ENCODE data around the gene SMO.
"Not testable (repeated sequence)": the region's sequence is repeated elsewhere in the genome, so short reads cannot be mapped to it uniquely, and the experiment has no call there.

Gene SMO

DNA sequence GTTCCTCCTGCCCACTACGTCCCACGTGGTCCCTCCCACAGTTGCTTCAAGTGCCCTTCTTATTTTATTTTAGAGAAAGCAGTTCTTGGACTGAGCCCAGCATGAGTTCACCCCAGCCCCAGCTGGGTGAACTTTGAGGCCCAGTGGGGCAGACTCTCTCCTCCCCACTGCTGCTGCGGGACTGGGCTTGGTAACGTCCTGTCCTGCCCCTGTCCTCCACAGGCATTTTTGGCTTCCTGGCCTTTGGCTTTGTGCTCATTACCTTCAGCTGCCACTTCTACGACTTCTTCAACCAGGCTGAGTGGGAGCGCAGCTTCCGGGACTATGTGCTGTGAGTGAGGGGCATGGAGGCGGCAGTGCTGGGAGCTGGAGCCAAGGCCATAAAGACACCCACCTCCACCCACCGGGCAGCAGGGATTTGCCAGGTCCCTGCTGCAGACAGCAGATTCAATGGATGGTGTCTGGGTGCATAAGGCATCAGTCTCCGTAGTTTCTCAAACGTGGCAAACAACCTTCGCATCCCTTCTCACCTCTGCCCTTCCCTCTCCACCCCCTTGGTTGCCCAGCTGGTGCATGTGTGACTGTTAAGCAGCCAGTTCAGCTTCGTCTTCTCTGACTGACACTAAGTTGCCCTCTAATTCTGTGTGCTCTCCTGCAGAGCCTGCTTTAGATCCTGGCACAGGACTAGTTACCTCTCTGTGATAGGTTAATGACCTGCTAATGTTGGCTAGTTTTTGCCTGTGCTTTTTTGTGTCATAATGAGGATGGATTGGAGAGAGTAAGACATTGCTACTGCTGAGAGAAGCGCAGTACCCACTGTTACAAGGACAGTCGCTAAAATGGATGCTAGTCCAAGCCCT is 20.9 kb downstream of the SMO start:
- no peak for DNase-seq (ENCODE audit: low read depth)

DNA sequence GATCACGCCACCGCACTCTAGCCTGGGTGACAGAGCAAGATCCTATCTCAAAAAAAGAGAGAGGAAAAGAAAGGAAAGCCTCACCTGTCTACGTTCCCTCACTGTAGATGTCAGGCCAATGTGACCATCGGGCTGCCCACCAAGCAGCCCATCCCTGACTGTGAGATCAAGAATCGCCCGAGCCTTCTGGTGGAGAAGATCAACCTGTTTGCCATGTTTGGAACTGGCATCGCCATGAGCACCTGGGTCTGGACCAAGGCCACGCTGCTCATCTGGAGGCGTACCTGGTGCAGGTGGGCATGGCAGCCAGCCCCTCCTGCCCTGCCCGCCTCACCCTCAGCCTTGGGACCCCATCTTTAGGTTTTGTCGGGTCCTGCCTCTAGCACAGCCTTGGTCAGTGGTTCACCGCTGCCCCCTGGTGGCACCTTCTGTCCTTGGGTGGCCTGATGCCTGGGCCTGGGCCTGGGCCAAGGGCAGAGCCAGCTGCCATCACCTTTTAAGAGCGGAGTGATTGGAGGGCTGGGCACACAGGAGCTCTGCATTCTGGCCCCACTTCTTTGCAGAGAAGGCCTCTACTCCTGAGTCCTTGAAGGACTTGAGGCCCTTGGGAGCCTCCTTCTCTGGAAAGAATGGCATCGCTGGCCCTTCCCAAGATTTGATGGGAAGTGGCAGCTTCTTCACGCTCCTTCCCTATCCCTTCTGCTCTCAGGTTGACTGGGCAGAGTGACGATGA is 22.0 kb downstream of the SMO start:
- DNase-seq (ENCODE audit: low read depth): peak; percentile 31

DNA sequence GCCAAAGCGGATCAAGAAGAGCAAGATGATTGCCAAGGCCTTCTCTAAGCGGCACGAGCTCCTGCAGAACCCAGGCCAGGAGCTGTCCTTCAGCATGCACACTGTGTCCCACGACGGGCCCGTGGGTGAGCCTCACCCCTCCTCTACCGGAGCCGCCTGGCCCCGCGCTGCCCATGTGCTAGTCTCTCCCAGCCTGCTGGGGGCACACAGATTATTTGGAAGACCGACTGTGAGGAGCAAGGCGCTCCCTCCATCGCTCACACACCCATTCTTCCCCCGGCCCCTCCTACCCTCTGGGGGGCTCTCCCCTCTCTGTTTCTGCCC is 22.5 kb downstream of the SMO start:
- no peak for DNase-seq (ENCODE audit: low read depth)

DNA sequence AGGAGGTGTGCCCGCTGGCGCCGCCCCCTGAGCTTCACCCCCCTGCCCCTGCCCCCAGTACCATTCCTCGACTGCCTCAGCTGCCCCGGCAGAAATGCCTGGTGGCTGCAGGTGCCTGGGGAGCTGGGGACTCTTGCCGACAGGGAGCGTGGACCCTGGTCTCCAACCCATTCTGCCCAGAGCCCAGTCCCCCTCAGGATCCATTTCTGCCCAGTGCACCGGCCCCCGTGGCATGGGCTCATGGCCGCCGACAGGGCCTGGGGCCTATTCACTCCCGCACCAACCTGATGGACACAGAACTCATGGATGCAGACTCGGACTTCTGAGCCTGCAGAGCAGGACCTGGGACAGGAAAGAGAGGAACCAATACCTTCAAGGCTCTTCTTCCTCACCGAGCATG is 23.7 kb downstream of the SMO start:
- DNase-seq (ENCODE audit: low read depth): no peak

DNA sequence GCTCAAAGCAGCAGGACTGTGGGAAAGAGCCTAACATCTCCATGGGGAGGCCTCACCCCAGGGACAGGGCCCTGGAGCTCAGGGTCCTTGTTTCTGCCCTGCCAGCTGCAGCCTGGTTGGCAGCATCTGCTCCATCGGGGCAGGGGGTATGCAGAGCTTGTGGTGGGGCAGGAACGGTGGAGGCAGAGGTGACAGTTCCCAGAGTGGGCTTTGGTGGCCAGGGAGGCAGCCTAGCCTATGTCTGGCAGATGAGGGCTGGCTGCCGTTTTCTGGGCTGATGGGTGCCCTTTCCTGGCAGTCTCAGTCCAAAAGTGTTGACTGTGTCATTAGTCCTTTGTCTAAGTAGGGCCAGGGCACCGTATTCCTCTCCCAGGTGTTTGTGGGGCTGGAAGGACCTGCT is 24.2 kb downstream of the SMO start:
- no peak for DNase-seq (ENCODE audit: low read depth)

DNA sequence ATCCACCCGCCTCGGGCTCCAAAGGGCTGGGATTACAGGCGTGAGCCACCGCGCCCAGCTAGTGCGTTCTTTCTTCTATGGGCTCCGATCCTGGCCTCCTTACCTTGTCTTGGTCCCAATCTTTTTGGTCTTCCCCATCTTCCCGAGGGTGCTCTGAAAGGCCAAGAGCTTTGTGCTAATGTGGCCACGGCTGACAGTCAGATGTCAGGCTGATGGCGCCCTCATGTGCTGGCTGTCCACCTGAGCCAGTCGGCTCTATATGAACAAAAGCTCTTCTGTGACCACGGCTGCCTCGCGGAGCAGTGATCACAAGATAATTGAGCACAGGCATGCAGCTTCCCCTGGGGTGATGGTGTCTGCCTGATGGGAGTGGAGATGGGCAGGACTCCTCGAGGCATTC is 25.4 kb downstream of the SMO start:
- DNase-seq (ENCODE audit: low read depth): no peak

DNA sequence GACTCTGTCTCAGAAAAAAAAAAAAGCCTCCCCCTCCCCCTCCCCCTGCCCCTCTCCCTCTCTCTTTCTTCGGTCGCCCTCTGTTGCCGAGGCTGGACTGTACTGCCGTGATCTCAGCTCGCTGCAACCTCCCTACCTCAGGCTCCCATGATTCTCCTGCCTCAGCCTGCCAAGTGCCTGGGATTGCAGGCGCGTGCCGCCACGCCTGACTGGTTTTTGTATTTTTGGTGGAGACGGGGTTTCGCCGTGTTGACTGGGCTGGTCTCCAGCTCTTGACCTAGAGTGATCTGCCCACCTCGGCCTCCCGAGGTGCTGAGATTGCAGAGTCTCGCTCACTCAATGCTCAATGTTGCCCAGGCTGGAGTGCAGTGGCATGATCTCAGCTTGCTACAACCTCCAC is 27.3 kb downstream of the SMO start:
- not testable (repeated sequence) for DNase-seq (ENCODE audit: low read depth)

DNA sequence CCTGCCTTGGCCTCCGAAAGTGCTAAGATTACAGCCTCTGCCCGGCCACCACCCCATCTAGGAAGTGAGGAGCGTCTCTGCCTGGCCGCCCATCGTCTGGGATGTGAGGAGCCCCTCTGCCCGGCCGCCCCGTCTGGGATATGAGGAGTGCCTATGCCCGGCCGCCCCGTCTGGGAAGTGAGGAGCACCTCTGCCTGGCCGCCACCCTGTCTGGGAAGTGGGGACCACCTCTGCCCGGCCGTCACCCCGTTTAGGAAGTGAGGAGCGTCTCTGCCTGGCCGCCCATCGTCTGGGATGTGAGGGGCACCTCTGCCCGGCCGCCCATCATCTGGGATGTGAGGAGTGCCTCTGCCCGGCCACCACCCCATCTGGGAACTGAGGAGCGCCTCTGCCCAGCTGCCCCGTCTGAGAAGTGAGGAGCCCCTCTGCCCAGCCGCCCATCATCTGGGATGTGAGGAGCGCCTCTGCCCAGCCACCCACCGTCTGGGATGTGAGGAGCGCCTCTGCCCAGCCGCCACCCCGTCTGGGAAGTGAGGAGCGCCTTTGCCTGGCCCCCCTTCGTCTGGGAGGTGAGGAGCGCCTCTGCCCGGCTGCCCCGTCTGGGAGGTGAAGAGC is 27.8 kb downstream of the SMO start:
- not testable (repeated sequence) for DNase-seq (ENCODE audit: low read depth)

DNA sequence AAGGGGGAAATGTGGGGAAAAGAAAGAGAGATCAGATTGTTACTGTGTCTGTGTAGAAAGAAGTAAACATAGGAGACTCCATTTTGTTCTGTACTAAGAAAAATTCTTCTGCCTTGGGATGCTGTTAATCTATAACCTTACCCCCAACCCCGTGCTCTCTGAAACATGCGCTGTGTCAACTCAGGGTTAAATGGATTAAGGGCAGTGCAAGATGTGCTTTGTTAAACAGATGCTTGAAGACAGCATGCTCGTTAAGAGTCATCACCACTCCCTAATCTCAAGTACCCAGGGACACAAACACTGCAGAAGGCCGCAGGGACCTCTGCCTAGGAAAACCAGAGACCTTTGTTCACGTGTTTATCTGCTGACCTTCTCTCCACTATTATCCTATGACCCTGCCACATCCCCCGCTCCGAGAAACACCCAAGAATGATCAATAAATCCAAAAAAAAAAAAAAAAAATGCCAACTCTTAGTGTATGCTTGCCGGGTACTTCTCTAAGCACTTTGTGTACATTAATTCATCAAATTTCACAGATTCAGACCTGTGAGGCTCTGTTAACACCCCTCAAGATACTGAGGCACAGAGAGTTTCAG is 28.5 kb downstream of the SMO start:
- not testable (repeated sequence) for DNase-seq (ENCODE audit: low read depth)

DNA sequence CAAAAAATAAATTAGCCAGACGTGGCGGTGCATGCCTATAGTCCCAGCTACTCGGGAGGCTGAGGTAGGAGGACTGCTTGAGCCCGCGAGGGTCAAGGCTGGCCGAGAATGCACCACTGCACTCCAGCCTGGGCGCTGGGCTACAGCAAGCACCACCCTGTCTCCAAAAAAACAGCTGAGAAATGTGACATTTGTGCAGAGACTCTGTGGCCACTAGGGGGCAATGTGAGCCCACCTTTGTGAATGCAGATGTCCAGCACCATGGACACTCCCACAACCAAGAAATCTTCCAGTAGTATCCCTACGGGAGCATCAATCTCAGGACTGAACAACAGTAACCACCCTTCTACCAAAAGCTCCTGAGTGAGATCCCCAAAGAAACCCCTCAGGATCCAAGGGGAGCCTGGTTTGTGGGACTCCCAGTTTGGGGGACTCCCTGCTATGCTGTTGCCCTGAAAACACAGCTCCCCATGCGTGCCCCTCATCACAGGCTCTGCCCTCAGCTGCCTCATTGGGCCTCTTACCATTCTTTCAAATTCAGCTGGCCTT is 30.2 kb downstream of the SMO start:
- peak; percentile 69 for DNase-seq (ENCODE audit: low read depth)

DNA sequence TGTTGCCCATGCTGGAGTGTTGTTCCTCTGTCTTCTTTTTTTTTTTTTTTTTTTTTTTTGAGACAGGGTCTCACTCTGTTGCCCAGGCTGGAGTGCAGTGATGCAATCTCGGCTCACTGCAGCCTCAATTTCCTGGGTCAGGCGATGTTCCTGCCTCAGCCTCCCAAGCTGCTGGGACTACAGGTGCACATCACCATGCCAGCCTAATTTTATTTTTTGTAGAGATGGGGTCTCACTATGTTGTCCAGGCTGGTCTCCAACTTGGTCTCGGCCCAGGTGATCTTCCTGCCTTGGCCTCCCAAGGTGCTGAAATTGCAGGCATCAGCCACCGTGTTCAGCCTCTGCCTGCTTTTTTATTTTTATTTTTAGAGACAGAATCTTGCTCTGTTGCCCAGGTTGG is 30.7 kb downstream of the SMO start:
- not testable (repeated sequence) for DNase-seq (ENCODE audit: low read depth)

DNA sequence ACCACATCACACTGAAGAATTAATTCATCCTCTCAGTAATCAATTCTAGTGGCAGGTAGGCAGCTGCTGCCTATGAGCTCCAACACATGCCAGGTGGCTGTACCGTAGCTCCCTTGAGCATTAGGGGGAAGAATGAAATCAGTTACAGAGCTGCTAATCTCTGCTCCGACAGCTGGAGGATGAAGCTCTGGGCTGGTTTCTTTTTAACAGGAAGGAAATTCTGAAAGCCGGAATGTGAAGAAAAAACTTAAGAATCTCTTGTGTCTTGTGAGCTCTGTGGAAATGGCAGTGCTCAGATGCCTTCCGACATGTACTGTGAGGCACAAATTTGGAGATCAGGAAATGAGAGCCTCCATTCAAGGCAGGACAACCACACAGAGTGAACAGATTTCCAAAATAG is 33.6 kb downstream of the SMO start:
- no peak for DNase-seq (ENCODE audit: low read depth)

DNA sequence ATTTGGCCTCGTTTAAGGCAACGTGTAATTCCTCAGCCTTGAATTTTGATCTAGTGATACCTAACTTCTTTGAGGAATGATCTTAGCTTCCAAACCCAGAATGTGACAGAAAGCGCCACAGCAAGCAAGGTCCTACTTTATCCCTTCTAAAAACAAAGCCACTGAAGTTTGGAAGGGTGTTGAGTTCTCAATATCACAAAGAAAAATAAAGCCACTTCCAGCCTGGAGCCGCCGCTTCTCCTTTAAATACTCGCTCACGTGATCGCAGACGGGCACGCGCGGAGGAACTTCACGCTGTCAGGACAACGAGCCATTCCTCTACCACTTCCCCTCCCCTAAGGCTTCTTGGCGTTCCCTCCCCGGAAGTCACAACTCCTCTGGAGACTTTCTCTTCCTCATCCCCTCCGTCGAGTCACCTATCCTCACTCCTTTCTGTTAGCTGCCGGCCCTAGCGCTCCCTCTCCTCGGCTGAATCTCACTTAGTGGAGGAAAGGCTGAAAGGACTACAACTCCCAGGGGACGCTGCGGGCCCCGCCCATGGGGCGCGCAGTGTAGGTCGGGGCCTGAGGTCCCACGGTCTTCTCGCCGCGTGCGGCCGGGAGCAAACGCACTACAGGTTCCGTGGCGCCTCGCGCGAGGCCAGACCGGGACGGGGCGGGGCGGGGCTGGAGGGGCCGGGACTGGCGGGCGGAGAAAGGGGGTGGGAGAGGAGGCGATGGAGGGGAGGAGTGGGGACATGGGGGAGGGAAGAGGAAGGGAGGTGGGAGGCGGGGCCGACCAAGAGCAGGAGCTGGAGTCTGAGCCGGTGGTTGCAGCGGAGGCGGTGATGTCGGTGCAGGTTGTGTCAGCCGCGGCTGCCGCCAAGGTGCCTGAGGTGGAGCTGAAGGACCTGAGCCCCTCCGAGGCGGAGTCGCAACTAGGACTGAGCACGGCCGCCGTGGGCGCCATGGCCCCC is 36.1 kb downstream of the SMO start, which contains the start of gene AHCYL2:
TSS of gene AHCYL2 (plus strand) at position 780 of the 955 bp plus-strand sequence.
- peak; percentile 98 for DNase-seq (ENCODE audit: low read depth)

DNA sequence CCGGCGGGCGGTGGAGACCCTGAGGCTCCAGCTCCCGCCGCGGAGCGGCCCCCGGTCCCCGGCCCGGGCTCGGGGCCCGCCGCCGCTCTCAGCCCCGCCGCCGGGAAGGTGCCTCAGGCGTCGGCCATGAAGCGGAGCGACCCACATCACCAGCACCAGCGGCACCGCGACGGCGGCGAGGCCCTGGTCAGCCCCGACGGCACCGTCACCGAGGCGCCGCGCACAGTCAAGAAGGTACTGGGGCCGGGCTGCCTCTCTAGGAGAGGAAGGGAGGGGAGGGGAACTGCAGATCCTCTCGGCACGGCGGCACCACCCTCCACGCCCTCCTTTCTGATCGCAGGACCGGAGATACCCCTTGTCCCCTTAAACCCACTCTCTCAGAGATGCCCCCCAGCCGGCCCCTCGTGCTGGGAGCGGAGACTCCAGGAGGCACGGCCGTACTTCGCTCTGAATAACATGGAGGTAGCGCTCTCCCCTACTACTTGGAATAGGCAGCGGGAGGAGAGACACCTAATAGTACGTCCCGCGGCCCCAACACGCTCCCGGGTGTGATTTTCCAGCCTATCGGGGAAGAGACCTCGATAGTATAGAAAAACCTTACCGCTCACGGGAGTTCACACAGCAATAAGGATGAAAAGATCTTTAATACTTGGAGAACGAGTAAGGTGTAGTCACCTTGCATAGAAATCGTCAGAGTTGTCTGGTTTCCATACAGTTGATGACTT is 36.9 kb downstream of the SMO start:
- peak; percentile 43 for DNase-seq (ENCODE audit: low read depth)

DNA sequence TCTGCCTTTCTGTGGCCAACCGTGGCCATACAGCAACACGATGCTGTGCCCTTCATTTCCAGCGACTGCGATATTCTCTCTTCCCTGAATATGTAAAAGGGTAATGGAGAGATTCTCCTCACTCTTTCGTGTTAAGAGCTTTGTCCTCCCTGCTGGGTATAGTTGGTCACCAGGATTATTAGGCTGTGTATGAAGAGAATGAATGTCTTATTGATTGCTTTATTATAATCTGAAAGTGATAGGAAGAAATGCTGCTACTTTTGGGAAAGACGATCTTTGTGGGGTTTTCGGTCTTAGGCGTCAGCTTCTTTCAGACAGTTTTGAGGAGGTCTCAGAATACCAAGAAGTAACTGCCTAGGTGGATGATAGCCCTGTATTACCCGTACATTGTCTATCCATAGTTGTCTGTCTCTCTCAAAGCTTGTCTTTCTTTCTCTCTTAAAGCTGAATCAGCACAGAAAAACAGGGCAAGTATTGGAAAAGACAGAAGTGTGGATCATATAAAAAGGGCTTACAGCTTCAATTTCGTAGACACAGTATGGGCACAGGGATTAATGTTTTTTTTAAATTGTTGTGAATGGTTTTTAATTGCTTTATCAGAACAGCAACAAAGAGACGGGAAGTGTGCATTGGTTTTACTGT is 37.6 kb downstream of the SMO start:
- DNase-seq (ENCODE audit: low read depth): no peak

DNA sequence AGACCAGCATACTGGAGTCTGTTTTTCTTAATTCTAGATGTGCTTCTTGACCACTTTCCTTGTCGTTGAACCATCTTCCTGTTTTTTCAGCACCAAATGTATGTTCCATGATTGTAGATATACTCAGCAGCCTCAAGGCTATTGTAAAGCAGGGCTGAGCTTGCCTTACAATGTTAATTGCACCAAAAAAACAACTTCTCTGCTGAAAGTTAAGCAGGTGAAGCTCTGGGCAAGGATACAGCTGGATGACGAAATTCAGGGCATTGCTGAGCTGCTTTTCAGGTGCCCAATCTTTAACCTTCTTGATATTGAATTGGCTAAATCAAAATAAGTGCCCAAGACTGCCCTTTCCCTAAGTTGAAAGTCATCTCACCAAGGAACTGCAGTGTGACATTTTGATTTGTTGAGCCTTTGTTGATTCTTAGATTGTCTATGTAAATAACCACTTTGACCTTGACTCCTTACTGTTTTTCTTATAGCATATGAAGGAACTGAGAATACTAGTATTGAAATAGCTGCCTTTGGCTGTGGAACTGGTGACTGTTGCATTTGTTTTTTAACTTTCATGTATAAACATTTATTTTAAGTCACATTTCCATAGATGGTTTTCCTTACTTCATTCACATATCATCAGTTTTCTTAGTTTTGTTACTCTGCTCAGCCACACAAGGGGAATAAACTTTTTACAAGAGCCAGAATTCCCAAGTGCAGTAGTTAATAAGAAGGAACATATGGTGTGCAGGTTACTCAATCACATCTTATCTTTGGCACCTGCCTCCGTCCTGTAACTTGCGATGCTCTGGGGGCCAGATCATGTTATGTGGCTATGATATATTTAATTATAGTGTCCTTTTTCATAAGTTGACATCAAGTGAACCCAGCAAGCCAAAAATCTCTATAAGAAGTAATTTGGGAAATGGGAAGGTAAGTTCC is 39.5 kb downstream of the SMO start:
- no peak for DNase-seq (ENCODE audit: low read depth)

DNA sequence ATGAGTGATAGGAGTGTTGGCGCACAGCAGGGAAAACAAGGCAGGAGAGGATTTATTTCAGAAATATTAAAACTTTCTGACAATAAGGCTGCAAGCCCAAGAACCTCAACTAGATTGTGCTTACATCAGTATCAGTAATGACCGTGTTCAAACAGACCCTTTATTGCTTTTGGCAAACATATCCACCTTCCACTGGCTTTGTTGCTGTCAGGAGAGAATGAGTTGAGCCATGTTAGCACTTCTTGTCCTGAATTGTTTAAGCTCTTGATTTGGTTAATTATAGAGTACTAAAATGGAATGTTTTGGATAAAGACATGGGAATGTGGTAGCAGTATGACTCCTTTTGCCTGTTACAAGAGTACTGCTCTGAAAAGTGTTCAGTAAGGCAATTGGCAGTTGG is 40.2 kb downstream of the SMO start:
- no peak for DNase-seq (ENCODE audit: low read depth)

DNA sequence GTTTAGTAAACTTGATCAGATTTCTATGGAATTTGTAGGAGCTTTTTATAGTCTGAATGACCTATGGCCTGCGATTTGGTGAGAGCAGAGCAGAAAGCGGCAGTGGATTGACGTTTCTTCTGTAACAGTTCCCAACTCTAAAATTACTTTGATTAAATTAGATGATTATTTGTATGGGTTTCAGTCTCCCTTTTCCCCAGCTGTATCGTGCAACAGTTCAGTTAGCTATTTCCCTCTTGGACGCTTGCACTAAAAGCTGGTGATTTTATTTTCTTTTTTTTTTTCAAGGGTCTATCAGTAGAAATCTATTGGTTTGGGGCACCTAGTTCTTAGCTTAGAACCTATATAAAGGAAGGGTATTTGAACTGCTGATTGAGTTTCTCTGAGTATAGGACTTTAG is 43.2 kb downstream of the SMO start:
- no peak for DNase-seq (ENCODE audit: low read depth)

DNA sequence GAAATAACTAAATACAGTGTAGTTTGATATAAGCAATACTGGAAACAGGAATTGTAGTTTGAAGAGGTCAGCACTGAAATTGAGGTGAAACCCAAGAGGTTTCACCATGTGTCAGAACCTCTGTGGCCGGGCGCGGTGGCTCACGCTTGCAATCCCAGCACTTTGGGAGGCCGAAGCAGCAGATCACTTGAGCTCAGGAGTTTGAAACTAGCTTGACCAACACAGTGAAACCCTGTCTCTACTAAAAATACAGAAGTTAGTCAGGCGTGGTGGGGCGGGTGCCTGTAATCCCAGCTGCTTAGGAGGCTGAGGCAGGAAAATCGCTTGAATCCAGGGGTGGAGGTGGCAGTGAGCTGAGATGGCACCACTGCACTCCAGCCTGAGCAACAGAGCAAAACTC is 50.1 kb downstream of the SMO start:
- DNase-seq (ENCODE audit: low read depth): no peak
